ENCODE data around the gene BANK1.

BANK1 gene

GRCh38 chr4:102022343-102022742 lies 231.8 kb downstream of the BANK1 start:
- DNase-seq (ENCODE audit: low read depth in 3 of 3) = no peak

- no peak for DNase-seq (ENCODE audit: low read depth in 3 of 3)
Observed at GRCh38 chr4:102027961-102028360, 237.4 kb downstream of the BANK1 start.

DNA sequence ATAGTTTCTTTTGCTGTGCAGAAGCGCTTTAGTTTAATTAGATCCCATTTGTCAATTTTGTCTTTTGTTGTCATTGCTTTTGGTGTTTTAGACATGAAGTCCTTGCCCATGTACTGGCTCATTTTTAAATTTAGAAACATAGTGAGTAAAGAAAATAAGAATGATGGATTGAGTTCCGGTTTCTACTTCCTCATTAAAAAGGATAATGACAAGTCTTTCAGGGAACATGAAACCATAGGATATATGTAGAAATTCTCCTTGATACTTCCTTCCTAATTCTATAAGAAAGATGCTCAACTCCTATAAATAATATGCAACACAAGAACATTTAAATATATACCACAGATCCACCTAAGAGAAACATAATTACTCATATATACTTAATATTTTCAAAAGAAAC lies 240.9 kb downstream of the BANK1 start:
- DNase-seq (ENCODE audit: low read depth in 3 of 3) = no peak

GRCh38 chr4:102036016-102036415 lies 245.5 kb downstream of the BANK1 start:
- DNase-seq (ENCODE audit: low read depth in 3 of 3) = no peak

DNA sequence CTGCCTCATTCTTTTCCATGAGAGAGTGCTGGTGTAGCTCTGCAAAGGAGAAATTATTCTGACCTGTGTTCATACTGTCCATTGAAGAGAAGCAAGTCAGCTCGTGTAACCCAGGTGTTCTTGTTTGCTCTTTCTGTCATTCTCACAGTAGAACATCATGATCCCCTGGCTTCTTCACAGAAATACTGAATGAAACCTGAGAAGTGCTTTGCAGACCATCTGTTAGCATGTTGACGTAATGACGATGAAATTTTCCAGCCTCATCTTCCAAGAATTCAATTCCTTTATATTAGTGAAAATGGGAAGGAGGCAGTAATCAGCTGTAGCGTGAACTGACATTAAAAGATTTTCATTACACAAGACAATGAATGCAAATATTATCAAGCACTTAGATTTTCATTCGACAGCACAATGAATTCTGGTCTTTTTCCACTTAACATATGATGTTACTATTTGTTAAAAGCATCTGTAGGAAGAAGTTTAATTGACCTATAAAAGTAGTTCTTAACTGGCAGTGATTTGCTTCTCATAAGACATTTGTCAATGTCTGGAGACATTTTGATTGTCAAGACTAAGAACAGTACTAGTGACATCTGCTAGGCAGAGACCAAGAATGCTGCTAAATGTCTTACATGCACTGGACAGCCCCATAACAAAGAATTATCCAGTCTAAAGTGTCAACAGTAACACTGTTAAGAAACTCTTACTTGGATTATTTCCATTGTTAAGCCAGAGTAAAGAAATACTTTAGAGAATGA lies 246.3 kb downstream of the BANK1 start:
- no peak for DNase-seq (ENCODE audit: low read depth in 3 of 3)

GRCh38 chr4:102037566-102037965 lies 247.0 kb downstream of the BANK1 start:
- no peak for DNase-seq (ENCODE audit: low read depth in 3 of 3)

DNA sequence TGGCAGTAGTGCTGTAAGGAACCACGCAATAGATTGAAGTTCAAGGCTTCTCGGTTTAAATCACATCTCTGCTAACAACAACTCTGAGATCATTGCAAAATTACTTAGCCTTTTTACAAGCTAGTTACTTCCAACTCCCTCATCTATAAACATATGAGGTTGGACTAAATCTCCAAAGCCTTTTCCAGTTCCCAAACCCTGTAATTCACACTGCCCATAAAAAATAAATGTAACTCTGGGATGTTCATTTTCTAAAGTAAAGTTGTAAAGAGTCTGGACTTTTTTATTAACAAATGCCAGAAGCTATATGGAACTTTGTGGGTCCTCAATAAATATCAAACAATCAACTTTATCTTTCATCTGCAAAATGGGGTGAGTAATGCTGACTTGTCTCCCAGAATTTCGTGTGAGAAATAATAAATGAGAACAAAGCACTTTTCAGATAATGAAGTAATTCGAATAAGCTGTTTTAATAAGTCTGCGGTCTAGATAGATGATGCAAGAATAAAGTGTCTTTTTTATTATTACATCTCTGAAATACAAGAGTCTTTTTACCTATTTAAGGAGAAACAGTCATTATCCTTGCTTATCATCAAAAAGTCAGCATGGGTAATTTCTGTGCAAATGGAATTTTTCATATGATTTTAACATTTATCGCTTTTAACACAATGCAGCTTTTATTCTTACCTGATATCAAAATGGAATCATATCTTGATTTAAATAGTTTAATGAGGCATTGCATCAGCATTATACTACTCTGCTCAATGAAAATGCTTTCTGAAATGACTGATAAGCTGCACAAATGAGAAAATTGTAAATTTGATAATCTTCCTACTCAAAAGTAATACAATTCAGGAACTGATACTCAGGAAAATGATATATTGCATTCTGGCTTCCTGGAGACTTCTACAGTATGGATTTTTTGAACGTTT lies 252.6 kb downstream of the BANK1 start:
- no peak for DNase-seq (ENCODE audit: low read depth in 3 of 3)

GRCh38 chr4:102047616-102048015 lies 257.1 kb downstream of the BANK1 start:
- no peak for DNase-seq (ENCODE audit: low read depth in 3 of 3)

GRCh38 chr4:102055805-102056204 lies 265.3 kb downstream of the BANK1 start:
- DNase-seq (ENCODE audit: low read depth in 3 of 3) = no peak

GRCh38 chr4:102057122-102057521 lies 266.6 kb downstream of the BANK1 start:
- DNase-seq (ENCODE audit: low read depth in 3 of 3) = no peak

DNA sequence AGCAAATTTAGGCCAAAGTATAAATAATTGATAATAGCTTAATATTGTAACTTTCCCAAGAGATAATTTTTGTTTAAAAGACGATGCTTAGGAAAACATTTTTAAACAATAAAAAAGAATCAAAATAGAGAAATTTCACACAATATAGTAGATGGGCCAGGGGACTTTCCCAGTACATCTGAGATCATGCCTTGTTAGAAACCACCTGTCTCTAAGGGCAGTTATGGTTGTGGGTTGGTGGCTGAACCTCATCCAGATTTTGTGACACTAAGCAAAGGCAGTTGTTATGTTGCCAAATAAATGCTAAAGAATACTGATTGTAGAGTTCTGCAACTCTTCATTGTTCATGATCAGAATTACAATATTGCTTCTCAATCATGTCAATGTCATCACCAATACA lies 270.6 kb downstream of the BANK1 start:
- DNase-seq (ENCODE audit: low read depth in 3 of 3) = no peak

DNA sequence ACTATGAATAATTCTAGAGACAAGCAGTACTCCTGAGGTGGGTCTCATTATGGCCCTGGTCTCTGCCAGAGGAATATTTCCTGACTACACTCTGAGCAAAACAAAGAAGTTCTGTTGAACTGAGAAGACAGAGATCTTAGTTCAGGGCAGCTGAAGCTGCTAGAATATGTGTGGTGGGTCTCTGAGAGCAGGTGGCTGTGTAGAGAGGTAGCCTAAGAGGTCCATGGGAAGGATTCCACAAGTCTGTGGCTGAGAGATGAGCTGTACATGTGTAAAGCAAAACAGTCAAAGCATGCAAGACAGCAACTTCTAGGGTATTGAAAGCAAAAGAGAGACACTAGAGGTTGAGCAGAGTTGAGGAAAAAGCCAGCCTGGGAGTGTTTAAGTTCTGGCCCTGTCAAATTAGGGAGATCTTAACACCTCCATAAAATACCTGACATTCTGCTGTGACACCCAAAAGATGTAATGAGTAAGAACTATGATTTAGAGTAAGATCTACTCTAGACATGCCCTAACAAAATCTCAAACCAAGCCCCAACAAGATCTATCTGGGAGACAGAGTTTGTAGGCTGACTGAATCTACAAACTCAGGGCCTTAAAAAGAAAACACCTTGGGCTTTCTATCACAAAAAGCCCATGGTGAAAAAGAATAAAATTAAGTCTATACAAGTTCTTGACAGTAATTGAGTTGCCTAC lies 274.4 kb downstream of the BANK1 start:
- DNase-seq (ENCODE audit: low read depth in 3 of 3) = no peak

- DNase-seq (ENCODE audit: low read depth in 3 of 3) = no peak
Observed at GRCh38 chr4:102076622-102077021, 286.1 kb downstream of the BANK1 start.

- DNase-seq (ENCODE audit: low read depth in 3 of 3) = no peak
Observed at GRCh38 chr4:102080184-102080583, 289.7 kb downstream of the BANK1 start.

DNA sequence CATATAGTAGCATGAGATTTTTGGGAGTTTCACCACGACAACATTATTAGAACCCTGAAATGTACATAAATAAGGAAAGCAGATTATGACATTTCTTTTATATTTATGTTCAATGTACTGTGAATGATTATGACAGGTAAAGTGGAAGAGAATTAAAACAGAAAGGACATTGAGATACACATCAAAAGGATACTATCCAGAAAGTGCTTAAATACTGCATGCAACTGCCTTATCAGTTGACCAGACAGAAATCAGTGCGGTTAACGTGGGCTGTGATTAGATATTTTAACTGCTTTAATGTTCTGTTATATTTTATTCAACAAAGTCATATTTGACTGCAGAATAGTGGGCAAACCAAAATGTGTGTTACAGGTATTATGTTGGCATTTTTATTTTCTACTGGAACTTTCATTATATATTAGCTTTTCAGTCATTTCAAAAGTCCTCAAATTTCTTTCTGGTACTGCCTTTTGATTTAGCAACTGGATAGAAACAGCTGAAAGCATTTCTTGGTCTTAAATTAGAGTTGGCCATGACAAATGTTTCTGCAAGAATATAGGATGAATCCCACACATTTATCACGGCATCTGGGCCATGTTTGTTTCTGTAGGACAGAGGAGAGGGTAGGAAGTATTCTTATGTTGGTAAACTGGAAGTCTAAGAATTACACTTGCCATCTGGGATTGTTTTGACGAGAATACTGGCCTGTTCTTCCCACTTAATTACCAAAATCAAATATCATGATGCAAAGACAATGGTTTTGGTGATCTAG lies 299.5 kb downstream of the BANK1 start:
- no peak for DNase-seq (ENCODE audit: low read depth in 3 of 3)

DNA sequence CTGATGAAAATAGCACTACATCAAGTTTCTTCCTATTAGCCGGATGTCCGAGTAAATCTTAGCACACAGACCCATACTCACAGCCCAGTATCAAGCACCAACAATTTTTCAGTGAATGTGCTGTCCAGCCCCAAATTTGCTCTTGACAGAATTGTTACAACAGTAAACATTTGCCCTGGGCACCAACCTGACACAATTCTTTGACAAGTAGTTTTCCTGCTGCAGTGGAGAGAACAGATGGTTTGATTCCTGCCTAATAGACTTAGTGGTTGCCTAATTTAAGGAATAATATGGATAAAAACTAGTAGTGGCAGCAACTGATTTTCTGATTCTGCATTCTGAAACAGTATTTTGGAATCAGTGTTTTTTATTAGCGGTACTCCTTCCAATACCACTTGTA lies 301.1 kb downstream of the BANK1 start:
- DNase-seq (ENCODE audit: low read depth in 3 of 3) = no peak

DNA sequence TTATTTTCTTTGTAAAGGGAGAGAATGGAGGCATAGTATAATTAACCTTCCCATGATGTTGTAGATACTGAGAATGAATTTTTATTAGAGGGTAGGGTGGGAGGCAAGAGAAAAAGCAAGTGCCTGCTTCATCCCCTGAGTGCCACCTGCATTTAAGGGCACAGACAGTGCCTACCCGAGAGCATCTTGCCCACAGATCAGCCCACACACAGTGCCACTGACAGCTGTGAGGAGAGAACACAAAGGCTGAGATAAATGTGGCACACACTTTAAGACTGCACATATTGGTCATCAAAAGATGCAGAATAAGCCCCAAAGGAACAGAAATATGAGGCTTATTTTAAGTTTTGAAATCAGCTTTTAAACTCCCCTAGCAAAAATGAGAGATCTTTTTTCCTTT lies 304.0 kb downstream of the BANK1 start:
- no peak for DNase-seq (ENCODE audit: low read depth in 3 of 3)

- DNase-seq (ENCODE audit: low read depth in 3 of 3) = no peak
Observed at GRCh38 chr4:102103368-102103767, 312.8 kb downstream of the BANK1 start.

GRCh38 chr4:102104278-102104677 lies 313.7 kb downstream of the BANK1 start:
- no peak for DNase-seq (ENCODE audit: low read depth in 3 of 3)

DNA sequence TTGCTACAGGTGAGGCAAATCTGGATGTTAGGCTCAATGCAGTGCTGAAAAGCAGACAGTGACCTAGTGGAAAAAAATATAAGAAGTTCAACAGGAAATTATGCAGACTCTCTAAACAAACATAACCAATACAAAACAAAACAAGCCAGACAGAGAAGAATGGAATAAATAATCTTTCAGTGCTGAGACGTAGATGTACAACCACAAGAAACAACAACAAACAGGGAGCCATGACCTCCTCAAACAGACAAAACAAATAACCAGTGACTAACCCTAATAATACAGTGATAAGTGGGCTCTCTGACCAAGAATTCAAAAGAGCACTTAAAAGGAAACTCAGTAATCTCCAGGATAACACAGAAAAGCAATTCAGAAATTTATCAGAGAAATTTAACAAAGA lies 315.5 kb downstream of the BANK1 start:
- no peak for DNase-seq (ENCODE audit: low read depth in 3 of 3)

- DNase-seq (ENCODE audit: low read depth in 3 of 3) = no peak
Observed at GRCh38 chr4:102114118-102114630, 323.6 kb downstream of the BANK1 start.

All from stimulated activated CD4-positive, alpha-beta T cell treated with anti-CD3 and anti-CD28 coated beads, TNF-alpha, amount 100 ng/mL, for 24 hours (primary cell).